Right lobe of liver (tissue), 4 donors: ENCODE measurements around the gene MATN1.
A peak's percentile ranks its signal among the peaks of the same experiment; 100 is the strongest.

Source experiments
- CTCF ChIP-seq, 4 donors: fragments of 200-600 bp in 3 of 4; fragments of 450-650 bp in 1 of 4; IDR thresholded peaks; one replicate each; pipeline versions ENCODE4 v1.5.1 to v1.8.0; 2016 to 2022; ENCODE audit warnings: antibody characterized with exemption in 4 of 4, mild to moderate bottlenecking in 2 of 4
- POLR2A ChIP-seq: fragments of 450-650 bp; IDR thresholded peaks from one replicate; pipeline ENCODE4 v1.6.1; 2017; ENCODE audit warnings: antibody characterized with exemption, mild to moderate bottlenecking
- donor health status: DM: no; HTN: no; CAD: no.
- donor health status: DM: no; HTN: no; CAD: no.
- donor health status: DM: no; HTN: yes; CAD: no.

GRCh38 chr1:30756545-30757351, 33.4 kb upstream of the MATN1 start:
- TF ChIP-seq CTCF (IDR thresholded peaks at IDR 0.05), result no peak
- TF ChIP-seq POLR2A, result peak; percentile 31
